ENCODE measurements around the gene KLK3.

Gene KLK3

GRCh38 chr19:50830266-50831025 lies 24.3 kb upstream of the KLK3 start:
- in situ Hi-C loops (cut with MboI; ENCODE audit: low sequenced_read_pairs) = no loop called here

GRCh38 chr19:50831026-50831396 lies 23.7 kb upstream of the KLK3 start:
- in situ Hi-C loops (cut with MboI; ENCODE audit: low sequenced_read_pairs) = no loop called here

- in situ Hi-C loops (cut with MboI; ENCODE audit: low sequenced_read_pairs) = no loop called here
Measured at GRCh38 chr19:50832666-50833065, 22.0 kb upstream of the KLK3 start.

- in situ Hi-C loops (cut with MboI; ENCODE audit: low sequenced_read_pairs) = no loop called here
Measured at GRCh38 chr19:50833117-50833801, 21.5 kb upstream of the KLK3 start, which contains the start of gene KLK15. Gene KLK15, minus strand, starts transcription at chr19:50833574. Its CDS starts 2,082 bp downstream, at chr19:50831492.

GRCh38 chr19:50833802-50834167 lies 20.9 kb upstream of the KLK3 start:
- in situ Hi-C loops (cut with MboI; ENCODE audit: low sequenced_read_pairs) = no loop called here

GRCh38 chr19:50835103-50835784 lies 19.5 kb upstream of the KLK3 start:
- in situ Hi-C loops (cut with MboI; ENCODE audit: low sequenced_read_pairs) = no loop called here

- in situ Hi-C loops (cut with MboI; ENCODE audit: low sequenced_read_pairs) = no loop called here
Measured at GRCh38 chr19:50835785-50836542, 18.8 kb upstream of the KLK3 start.

- in situ Hi-C loops (cut with MboI; ENCODE audit: low sequenced_read_pairs) = no loop called here
Measured at GRCh38 chr19:50836543-50837195, 18.0 kb upstream of the KLK3 start.

GRCh38 chr19:50837300-50837699 lies 17.4 kb upstream of the KLK3 start:
- in situ Hi-C loops (cut with MboI; ENCODE audit: low sequenced_read_pairs) = no loop called here

- in situ Hi-C loops (cut with MboI; ENCODE audit: low sequenced_read_pairs) = no loop called here
Measured at GRCh38 chr19:50838239-50838638, 16.5 kb upstream of the KLK3 start.

GRCh38 chr19:50839712-50840655 lies 14.7 kb upstream of the KLK3 start:
- in situ Hi-C loops (cut with MboI; ENCODE audit: low sequenced_read_pairs) = no loop called here

- in situ Hi-C loops (cut with MboI; ENCODE audit: low sequenced_read_pairs) = no loop called here
Measured at GRCh38 chr19:50842130-50842529, 12.6 kb upstream of the KLK3 start.

- in situ Hi-C loops (cut with MboI; ENCODE audit: low sequenced_read_pairs) = no loop called here
Measured at GRCh38 chr19:50843205-50843604, 11.5 kb upstream of the KLK3 start.

- in situ Hi-C loops (cut with MboI; ENCODE audit: low sequenced_read_pairs) = no loop called here
Measured at GRCh38 chr19:50843701-50844221, 11.0 kb upstream of the KLK3 start.

GRCh38 chr19:50844296-50844935 lies 10.3 kb upstream of the KLK3 start:
- in situ Hi-C loops (cut with MboI; ENCODE audit: low sequenced_read_pairs) = no loop called here

- in situ Hi-C loops (cut with MboI; ENCODE audit: low sequenced_read_pairs) = no loop called here
Measured at GRCh38 chr19:50850738-50851137, 4.0 kb upstream of the KLK3 start.

GRCh38 chr19:50851620-50852019 lies 3.1 kb upstream of the KLK3 start:
- in situ Hi-C loops (cut with MboI; ENCODE audit: low sequenced_read_pairs) = no loop called here

GRCh38 chr19:50857366-50857765 lies 2.7 kb downstream of the KLK3 start:
- in situ Hi-C loops (cut with MboI; ENCODE audit: low sequenced_read_pairs) = no loop called here

- in situ Hi-C loops (cut with MboI; ENCODE audit: low sequenced_read_pairs) = no loop called here
Measured at GRCh38 chr19:50858886-50859285, 4.2 kb downstream of the KLK3 start.
